MM.1S (cell line): ENCODE data around the gene TBX1.

Experiments used
- DNase-seq: peaks from one replicate; pipeline ENCODE4 v3.0.0-alpha.2; 2015
- H2AFZ ChIP-seq: fragments of 300-600 bp; sonication (generic); 2 replicates; pipeline ENCODE4 v1.6.0; 2016; ENCODE audit warnings: antibody characterized with exemption, low read length
- H3F3A ChIP-seq: fragments of 300-600 bp; sonication (generic); 2 replicates; pipeline ENCODE4 v1.6.1; 2016; ENCODE audit warnings: mild to moderate bottlenecking, antibody characterized with exemption, low read length, moderate library complexity, mixed read lengths; ENCODE audit not compliant: insufficient read depth
- H3K27ac ChIP-seq: fragments of 300-600 bp; sonication (generic); 2 replicates; pipeline ENCODE4 v1.5.1; 2016; ENCODE audit warnings: mild to moderate bottlenecking, low read length
- H3K27me3 ChIP-seq: fragments of 300-600 bp; sonication (generic); replicated peaks from 2 replicates; pipeline ENCODE4 v1.6.0; 2016; ENCODE audit warnings: low read length; ENCODE audit not compliant: insufficient read depth
- H3K36me3 ChIP-seq: fragments of 300-600 bp; sonication (generic); replicated peaks from 2 replicates; pipeline ENCODE4 v1.6.1; 2016; ENCODE audit warnings: mild to moderate bottlenecking, low read length, mixed read lengths; ENCODE audit not compliant: insufficient read depth
- H3K4me1 ChIP-seq: fragments of 300-600 bp; sonication (generic); 2 replicates; pipeline ENCODE4 v1.6.1; 2016; ENCODE audit warnings: low read length, mixed read lengths
- H3K4me2 ChIP-seq: fragments of 300-600 bp; sonication (generic); 2 replicates; pipeline ENCODE4 v1.6.0; 2016; ENCODE audit warnings: low read depth, low read length
- H3K4me3 ChIP-seq: fragments of 300-600 bp; sonication (generic); 2 replicates; pipeline ENCODE4 v1.5.1; 2016; ENCODE audit warnings: low read length, mixed read lengths
- H3K79me2 ChIP-seq: fragments of 300-600 bp; sonication (generic); 2 replicates; pipeline ENCODE4 v1.6.1; 2016; ENCODE audit warnings: mixed run types, low read length, mixed read lengths
- H3K9ac ChIP-seq: fragments of 300-600 bp; sonication (generic); 2 replicates; pipeline ENCODE4 v1.6.1; 2016; ENCODE audit warnings: low read length, mixed read lengths
- H3K9me2 ChIP-seq: fragments of 300-600 bp; sonication (generic); replicated peaks from 2 replicates; pipeline ENCODE4 v1.6.1; 2016; ENCODE audit warnings: mild to moderate bottlenecking, low read length, mixed read lengths; ENCODE audit not compliant: insufficient read depth
- H3K9me3 ChIP-seq: fragments of 300-600 bp; sonication (generic); replicated peaks from 2 replicates; pipeline ENCODE4 v1.6.1; 2016; ENCODE audit warnings: mild to moderate bottlenecking, low read length, mixed read lengths; ENCODE audit not compliant: insufficient read depth
- H4K20me1 ChIP-seq: fragments of 300-600 bp; sonication (generic); 2 replicates; pipeline ENCODE4 v1.6.1; 2016; ENCODE audit warnings: mild to moderate bottlenecking, low read length, moderate library complexity, mixed read lengths; ENCODE audit not compliant: insufficient read depth
- CTCF ChIP-seq: fragments of 300-600 bp; sonication (generic); IDR thresholded peaks from 2 replicates; pipeline ENCODE4 v1.5.1; 2016; ENCODE audit warnings: antibody characterized with exemption, low read length, mixed read lengths
- EZH2 ChIP-seq: fragments of 300-600 bp; sonication (generic); optimal IDR thresholded peaks from 2 replicates; pipeline ENCODE3; 2017; ENCODE audit warnings: low read depth, mild to moderate bottlenecking, antibody characterized with exemption, low read length, mixed read lengths
- EZH2phosphoT487 ChIP-seq: fragments of 300-600 bp; sonication (generic); IDR thresholded peaks from 2 replicates; pipeline ENCODE4 v1.6.1; 2018; ENCODE audit warnings: antibody characterized with exemption, low read length

TBX1 gene

GRCh38 chr22:19729507-19729906 lies 31.1 kb upstream of the TBX1 start:
- Histone ChIP-seq H2AFZ (no peak overlapping the region), H3K4me3 (no peak overlapping the region), H3K4me1 (no peaks in the 10 kb centered on the region), H3K9ac (no peak overlapping the region), H3K27ac (no peak overlapping the region), H3K9me3 (no peaks in the 10 kb centered on the region), H3K4me2 (no peak overlapping the region), H3K27me3 (peaks cover 67% of the 10 kb centered on the region), H3K9me2 (no peaks in the 10 kb centered on the region), H3K36me3 (no peaks in the 10 kb centered on the region), H4K20me1 (no peaks in the 10 kb centered on the region), H3F3A (no peaks in the 10 kb centered on the region), H3K79me2 (no peaks in the 10 kb centered on the region)
- TF ChIP-seq EZH2phosphoT487 (no peak), CTCF (no peak), EZH2 (no peak)
- DNase-seq: no peak

- H3K4me1 ChIP-seq: no peaks in the 10 kb centered on the region
- TF ChIP-seq CTCF: no peak
- no peak for TF ChIP-seq EZH2phosphoT487
- TF ChIP-seq EZH2: no peak
- no peaks in the 10 kb centered on the region for H3K79me2 ChIP-seq
- no peak for DNase-seq
- no peaks in the 10 kb centered on the region for H4K20me1 ChIP-seq
- H2AFZ ChIP-seq: peak overlapping the region; percentile 67
- H3K4me3 ChIP-seq: no peak overlapping the region
- H3K27me3 ChIP-seq: peaks cover 67% of the 10 kb centered on the region
- no peaks in the 10 kb centered on the region for H3K9me3 ChIP-seq
- no peaks in the 10 kb centered on the region for H3F3A ChIP-seq
- H3K9me2 ChIP-seq: no peaks in the 10 kb centered on the region
- H3K36me3 ChIP-seq: no peaks in the 10 kb centered on the region
- peak overlapping the region; percentile 84; the same call in 1 of the 2 replicates for H3K4me2 ChIP-seq
- no peak overlapping the region for H3K27ac ChIP-seq
- no peak overlapping the region for H3K9ac ChIP-seq
Observed at GRCh38 chr22:19730198-19730597, 30.4 kb upstream of the TBX1 start.

- H3K27me3 ChIP-seq: peaks cover 70% of the 10 kb centered on the region
- no peak overlapping the region for H3K27ac ChIP-seq
- TF ChIP-seq EZH2 (no peak), CTCF (peak; percentile 92), EZH2phosphoT487 (no peak)
- no peaks in the 10 kb centered on the region for H3K36me3 ChIP-seq
- H3K4me2 ChIP-seq: peak overlapping the region; percentile 84; the same call in 1 of the 2 replicates
- no peaks in the 10 kb centered on the region for H3F3A ChIP-seq
- H3K4me1 ChIP-seq: no peaks in the 10 kb centered on the region
- H3K9me3 ChIP-seq: no peaks in the 10 kb centered on the region
- H3K4me3 ChIP-seq: peak overlapping the region; percentile 45; the same call in 1 of the 2 replicates
- H3K9me2 ChIP-seq: no peaks in the 10 kb centered on the region
- H2AFZ ChIP-seq: peak overlapping the region; percentile 67
- peak; percentile 66 for DNase-seq
- H3K79me2 ChIP-seq: no peaks in the 10 kb centered on the region
- no peaks in the 10 kb centered on the region for H4K20me1 ChIP-seq
- H3K9ac ChIP-seq: no peak overlapping the region
Observed at GRCh38 chr22:19730655-19731360, 29.8 kb upstream of the TBX1 start.
